ENCODE results near the gene CES3.
"Not testable (repeated sequence)": the region's sequence is repeated elsewhere in the genome, so short reads cannot be mapped to it uniquely, and the experiment has no call there.

Gene CES3

DNA sequence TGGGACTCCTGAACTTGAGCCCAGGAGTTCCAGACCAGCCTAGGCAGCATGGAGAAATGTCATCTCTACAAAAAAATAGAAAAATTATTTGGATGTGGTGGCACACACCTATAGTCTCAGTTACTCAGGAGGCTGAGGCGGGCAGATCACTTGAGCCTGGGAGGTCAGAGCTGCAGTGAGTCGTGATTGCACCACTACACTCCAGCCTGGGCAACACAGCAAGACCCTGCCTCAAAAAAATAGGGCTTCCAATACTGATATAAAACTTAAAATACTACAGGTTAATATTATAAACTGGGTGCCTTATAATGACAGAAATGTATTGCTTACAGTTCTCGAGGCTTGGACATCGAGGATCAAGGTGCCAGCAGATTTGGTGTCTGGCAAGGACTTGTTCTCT lies 15.1 kb upstream of the CES3 start:
- no peak for DNase-seq (ENCODE audit: low read depth)

DNA sequence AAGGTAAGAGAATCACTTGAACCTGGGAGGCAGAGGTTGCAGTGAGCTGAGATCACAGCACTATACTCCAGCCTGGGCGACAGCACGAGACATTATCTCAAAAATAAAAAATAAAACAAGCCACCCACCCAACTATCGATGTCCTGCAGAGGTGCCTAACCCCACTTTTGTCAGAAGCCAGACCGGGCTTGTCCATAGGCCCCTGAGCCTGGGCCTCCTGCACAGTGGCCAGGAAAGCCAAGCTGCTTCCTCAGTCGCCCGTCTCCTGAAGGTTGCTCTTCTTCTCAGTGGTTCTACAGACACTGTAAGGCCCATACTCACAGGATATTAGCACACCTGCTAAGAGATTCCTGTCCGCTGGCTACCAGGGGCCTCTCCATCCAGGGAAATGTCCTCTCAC lies 14.5 kb upstream of the CES3 start:
- DNase-seq (ENCODE audit: low read depth), result no peak

DNA sequence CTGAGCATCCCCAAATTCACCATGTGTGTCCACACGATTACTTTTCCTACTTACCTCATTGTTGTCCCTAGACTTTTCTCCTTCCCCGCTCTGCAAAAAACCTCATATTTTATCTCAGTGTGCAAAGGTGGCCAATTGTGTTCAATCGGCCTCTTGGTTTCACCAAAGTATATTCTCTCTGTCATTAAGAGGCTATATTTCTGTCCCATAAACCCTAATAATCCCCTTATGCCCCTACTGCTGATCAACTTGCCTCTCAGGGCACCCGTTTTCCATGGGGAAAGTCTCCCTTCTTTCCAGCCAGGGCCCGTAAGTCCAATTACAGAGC lies 14.1 kb upstream of the CES3 start:
- no peak for DNase-seq (ENCODE audit: low read depth)

DNA sequence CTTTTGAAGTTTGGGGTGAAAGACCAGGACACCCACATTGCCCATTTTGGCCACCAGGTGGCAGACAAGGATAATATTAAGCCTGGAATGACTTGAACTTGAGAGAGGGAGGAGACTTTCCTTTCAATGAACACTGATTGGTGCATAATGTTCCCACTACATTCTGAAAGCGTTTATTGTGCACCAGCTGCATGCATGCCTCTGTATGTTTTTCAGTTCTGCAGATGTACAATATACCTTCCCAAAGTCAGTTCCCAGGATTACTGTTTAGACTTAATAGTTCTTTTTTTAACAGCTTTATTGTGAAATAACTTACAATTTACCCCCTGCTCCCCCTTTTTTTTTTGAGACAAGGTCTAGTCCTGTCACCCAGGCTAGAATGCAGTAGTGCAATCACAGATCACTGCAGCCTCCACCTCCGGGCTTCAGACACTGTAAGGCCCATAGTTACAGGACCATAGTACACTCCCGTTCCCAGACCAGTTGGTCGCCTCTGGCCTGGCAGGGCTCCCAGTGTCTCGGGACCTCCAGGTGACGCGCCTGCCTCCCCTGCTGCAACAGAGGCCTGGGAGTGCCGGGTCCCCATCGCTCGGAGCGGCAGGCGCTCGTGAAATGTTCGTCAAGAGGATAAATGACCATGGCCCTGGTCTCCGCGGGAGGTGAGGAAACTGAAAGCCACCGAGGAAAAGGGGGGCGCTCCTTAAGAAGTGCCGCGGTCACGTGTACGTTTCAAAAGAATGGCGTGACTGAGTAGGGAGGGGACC lies 13.6 kb upstream of the CES3 start:
- DNase-seq (ENCODE audit: low read depth), result peak; percentile 59

DNA sequence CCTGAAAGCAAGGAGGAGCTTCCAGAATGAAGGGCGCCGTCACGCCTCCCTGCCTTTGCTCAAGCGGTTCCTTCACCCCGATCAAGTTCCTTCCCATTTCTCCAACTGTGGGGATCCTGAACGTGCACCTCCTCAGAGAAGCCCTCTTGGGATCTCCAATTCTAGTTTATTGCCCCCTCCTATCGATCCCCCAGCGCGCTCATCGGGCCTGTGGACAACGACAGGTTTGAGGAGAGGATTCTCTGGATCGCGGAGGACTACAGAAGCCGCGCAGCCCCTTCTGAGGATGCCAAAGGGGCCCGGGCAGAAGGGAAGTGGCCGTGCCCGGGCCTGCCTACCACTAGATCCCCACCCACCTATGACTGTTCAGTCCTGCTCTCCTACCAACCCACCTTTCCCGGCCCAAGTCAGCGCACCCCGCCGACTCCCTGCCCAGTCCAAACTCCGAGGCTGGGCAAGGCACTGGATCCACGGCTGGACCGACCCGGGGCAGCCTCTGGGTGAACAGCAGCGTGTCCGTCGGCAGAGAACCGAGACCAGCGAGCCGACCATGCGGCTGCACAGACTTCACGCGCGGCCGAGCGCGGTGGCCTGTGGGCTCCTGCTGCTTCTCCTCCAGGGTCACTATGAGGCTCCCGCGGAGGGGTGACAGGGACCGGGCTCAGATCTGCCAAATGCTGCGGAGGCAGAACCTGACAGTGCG lies 12.8 kb upstream of the CES3 start:
- no peak for DNase-seq (ENCODE audit: low read depth)

DNA sequence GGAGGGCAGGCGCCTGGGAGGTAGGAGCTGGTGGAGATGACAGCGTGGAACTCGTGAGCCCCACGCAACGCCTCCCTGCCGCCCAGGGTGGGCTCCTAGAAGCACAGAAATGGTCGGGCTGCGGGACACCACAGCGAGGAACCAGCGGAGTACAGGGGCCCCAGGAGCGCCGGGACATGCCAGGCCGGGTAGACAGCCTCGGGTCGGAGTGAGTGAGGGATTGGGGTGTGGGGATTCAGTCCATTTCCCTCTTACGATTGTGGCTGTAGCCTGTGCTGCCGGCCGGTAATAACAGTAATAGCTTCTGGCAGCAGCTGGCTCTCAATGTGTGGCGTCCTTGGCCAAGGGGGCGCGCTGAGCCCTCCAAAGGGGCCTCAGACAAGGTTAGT lies 12.2 kb upstream of the CES3 start:
- no peak for DNase-seq (ENCODE audit: low read depth)

DNA sequence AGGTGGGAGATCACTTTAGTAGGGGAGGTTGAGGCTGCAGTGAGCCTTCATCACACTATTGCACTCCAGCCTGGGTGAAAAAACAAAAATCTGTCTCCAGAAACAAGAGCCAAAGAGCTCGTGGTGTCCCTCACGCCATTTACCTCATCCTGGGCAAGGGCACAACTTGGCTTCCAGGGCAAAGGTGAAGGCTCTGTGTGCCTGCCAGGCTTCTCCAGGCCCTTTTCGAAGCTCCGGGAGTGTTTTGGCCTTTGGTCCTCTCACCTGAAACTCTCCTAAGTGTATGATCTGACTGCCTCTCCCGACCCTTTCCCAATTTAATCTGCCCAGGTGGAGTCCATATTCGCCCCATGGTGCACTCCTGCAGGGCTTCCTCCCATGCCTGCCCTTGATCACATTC lies 11.6 kb upstream of the CES3 start:
- DNase-seq (ENCODE audit: low read depth), result no peak

DNA sequence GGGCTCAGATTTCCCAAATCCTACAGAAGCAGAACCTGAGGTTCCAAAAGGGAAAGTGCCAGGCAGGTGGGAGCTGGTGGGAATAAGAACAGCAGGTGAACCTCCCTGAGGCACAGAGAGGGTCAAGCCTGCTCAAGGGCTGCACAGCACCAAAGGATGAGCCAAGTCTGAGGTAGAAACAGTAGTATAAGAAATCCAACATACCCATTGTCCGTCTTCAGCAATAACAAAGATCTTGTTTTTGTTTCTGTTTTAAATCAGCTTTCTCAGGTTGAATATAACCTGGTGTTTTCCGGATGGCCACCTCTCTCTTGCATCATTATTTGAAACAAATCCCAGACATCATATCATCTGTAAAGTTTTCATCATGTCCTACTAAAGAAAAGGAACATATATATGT lies 10.6 kb upstream of the CES3 start:
- no peak for DNase-seq (ENCODE audit: low read depth)

DNA sequence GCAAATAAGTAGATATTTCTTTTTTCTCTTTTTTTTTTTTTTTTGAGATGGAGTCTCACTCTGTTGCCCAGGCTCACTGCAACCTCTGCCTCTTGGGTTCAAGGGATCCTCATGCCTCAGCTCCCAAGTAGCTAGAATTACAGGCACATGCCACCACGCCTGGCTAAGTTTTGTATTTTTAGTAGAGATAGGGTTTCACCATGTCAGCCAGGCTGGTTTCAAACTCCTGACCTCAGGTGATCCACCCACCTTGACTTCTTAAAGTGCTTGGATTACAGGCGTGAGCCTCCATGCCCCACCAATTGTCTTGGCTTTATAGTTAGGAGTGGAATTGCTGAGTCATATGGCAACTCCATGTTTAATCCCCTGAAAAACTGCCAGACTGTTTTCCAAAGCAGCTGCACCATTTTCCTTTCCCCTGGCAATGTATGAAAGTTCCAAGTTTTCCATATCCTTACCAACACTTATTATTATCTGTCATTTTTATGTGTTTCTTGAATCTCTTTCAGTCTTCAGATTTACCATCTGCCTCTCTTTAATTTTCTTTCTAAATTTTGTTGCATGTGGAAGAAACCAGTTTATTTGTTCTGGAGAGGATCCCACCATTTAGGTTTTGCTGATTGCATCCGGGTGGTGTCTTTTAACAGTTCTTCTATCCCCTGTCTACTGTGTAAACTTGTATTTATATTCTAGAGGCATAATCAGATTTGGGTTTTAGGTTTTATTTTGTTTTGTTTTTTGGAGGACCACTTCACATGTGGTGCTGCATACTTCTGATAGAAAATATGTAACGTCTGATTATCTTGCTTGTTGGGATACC lies 9.9 kb upstream of the CES3 start:
- DNase-seq (ENCODE audit: low read depth), result no peak

DNA sequence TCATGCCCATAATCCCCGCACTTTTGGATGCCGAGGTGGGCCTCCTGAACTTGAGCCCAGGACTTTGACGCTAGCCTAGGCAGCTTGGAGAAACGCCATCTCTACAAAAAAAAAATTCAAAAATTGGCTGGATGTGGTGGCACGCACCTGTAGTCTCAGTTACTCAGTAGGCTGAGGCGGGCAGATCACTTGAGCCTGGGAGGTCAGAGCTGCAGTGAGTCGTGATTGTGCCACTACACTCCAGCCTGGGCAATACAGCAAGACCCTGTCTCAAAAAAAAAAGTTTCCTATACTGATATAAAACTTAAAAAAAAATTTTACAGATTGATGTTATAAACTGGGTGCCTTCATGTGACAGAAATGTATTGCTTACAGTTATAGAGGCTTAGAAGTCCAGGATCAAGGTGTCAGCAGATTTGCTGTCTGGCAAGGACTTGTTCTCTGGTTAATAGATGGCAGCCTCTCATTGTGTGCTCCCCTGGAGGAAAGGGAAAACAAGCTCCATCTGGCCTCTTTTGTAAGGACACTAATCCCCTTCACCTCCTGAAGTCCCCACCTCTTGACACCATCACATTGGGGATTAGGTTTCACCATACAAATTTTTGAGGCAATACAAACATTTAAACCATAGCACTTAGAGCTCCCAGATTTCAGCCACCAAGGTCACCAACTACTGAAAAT lies 8.5 kb upstream of the CES3 start:
- DNase-seq (ENCODE audit: low read depth), result no peak

DNA sequence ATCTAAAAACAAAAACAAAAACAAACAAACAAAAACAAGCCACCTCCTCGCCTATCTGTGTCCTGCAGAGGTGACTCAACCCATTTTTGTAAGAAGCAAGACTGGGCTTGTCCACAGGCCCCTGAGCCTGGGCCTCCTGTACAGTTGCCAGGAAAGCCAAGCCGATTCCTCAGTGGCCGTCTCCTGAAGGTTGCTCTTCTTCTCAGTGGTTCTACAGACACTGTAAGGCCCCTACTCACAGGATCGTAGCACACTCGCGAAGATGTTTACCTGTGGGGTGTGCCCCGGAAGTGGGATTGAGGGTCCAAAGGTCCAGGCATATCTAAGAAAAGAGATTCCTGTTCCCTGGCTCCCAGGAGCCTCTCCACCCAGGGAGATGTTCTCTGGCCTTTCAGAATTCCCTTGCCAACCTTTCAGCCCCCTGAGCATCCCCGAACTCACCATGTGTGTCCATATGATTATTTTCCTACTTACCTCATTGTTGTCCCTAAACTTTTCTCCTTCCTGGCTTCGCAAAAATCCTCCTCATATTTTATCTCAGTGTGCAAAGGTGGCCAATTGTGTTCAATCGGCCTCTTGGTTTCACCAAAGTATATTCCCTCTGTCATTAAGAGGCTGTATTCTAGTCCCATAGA lies 7.5 kb upstream of the CES3 start:
- no peak for DNase-seq (ENCODE audit: low read depth)

DNA sequence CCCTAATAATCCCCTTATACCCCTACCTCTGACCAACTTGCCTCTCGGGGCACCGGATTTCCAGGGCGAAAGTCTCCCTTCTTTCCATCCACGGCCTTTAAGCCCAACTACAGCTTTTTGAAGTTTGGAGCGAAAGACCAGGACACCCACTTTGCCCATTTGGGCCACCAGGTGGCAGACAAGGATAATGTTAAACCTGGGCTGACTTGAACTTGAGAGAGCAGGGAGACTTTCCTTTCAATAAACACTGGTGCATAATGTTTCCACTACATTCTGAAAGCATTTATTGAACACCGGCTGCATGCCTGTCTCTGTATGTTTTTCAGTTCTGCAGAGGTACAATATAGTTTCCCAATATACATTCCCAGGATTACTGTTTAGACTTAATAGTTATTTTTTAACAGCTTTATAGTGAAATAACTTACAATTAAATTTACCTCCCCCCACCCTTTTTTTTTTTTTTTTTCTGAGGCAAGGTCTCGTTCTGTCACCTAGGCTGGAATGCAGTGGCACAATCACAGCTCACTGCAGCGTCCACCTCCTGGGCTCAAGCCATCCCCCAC lies 6.9 kb upstream of the CES3 start:
- peak; percentile 29 for DNase-seq (ENCODE audit: low read depth)

DNA sequence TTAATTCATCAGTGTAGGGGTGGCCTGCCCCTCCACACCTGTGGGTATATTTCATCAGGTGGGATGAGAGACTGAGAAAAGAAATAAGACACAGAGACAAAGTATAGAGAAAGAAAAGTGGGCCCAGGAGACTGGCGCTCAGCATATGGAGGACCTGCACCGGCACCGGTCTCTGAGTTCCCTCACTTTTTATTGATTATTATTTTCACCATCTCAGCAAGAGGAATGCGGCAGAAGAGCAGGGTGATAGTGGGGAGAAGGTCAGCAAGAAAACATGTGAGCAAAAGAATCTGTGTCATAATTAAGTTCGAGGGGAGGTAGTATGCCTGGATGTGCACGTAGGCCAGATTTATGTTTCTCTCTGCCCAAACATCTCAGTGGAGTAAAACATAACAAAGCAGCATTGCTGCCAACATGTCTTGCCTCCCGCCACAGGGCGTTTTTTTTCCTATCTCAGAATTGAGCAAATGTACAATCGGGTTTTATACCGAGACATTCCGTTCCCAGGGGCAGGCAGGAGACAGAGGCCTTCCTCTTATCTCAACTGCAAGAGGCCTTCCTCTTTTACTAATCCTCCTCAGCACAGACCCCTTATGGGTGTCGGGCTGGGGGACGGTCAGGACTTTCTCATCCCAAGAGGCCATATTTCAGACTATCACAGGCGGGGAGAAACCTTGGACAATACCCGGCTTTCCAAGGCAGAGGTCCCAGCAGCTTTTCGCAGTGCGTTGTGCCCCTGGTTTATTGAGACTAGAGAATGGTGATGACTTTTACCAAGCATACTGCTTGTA lies 5.5 kb upstream of the CES3 start:
- not testable (repeated sequence) for DNase-seq (ENCODE audit: low read depth)

DNA sequence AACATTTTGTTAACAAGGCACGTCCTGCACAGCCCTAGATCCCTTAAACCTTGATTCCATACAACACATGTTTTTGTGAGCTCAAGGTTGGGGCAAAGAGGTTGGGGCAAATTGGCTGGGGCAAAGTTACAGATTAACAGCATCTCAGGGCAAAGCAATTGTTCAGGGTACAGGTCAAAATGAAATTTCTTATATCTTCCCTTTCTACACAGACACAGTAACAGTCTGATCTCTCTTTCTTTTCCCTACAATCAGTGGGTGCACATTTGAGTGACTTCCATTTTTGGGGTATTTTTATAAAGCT lies 5.0 kb upstream of the CES3 start:
- not testable (repeated sequence) for DNase-seq (ENCODE audit: low read depth)

DNA sequence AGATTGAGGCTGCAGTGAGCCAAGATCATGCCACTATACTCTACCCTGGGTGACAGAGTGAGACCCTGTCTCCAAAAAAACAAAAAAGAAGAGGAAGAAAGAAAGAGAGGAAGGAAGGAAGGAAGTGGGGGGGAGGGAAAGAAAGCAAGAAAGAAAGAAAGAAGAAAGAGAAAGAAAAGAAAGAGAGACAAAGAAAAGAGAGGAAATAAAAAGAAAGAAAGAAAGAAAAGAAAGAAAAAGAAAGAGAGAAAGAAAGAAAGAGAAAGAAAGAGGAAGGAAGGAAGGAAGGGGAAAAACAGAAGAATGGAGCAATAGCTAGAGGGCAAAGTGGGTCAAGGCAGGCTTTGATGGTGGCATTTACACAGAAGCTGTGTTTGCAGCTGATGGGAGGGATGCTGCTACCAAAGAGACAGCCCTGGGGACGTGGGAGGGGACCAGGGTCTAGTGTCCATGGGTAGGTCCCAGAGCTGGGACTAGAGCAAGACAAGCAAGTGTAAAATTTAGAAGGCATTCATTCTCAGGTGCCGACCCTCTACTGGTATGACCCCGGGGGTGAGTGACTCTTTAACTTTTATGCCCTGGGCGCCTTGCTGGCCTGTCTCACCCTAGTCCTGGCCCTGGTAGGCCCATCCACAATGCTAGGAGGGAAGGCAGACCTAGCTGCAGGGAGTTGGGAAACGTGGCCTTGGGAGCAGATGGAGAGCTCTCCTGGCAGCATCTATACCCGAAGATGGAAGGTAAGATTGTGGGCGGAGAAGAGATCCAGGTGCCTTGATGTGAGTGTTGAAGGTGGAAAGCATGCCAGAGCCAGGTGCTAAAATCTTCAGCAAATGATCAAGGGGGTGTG lies 2.0 kb upstream of the CES3 start:
- no peak for DNase-seq (ENCODE audit: low read depth)

DNA sequence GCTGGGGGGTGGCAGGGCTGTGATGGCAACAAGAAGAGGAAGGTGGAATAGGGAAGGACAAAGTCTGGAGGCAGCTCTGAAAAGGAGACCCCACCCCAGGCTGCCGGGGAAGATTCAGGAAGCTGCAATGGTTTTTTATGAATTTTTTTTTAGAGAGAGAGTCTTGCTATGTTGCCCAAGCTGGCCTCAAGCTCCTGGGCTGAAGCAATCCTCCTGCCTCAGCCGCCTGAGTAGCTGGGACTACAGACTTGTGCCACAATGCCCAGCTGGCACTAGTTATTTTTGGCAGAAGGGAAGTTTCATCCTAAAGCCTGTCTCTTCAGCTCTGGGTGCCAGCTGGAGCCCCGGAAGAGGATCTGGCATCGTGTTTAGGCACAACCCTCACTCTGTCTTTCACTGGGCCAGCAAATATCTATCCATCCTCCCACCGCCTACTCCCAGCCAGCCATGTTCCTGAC lies 1.3 kb upstream of the CES3 start:
- no peak for DNase-seq (ENCODE audit: low read depth)

DNA sequence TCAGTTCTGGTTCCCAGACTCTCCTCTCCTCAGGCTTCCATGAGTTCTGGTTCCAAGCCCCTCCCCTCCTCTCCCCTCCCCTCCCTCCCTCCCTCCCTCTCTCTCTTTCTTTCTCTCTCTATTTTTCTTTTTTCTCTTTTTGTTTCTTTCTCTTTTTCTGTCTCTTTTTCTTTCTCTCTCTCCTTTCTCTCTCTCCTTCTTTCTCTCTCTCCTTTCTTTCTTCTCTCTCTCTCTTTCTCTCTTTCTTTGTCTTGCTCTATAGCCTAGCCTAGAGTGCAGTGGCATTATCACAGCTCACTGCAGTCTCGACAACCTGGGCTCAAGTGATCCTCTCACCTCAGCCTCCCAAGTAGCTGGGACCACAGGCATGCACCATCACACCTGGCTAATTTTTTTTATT lies 796 bp upstream of the CES3 start:
- no peak for DNase-seq (ENCODE audit: low read depth)

DNA sequence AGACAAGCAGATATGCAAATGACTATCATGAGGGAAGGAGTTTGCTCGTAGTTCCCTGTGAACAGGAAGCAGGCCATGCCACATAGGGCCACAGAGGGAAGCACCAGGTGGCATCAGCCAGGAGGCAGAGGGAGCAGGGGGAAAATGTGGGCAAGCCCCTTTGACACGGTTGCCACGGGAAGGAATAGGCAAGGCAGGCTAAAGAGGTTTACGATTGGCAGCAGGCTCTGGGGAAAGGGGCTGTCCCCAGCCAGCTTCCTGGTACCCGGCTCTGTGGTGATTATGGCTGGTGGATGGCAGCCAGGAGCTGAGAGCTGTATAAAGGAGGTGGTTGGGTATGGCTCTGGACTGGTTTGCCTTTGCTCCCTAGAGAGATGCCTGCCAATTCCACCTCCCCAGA lies 848 bp downstream of the CES3 start:
- no peak for DNase-seq (ENCODE audit: low read depth)

DNA sequence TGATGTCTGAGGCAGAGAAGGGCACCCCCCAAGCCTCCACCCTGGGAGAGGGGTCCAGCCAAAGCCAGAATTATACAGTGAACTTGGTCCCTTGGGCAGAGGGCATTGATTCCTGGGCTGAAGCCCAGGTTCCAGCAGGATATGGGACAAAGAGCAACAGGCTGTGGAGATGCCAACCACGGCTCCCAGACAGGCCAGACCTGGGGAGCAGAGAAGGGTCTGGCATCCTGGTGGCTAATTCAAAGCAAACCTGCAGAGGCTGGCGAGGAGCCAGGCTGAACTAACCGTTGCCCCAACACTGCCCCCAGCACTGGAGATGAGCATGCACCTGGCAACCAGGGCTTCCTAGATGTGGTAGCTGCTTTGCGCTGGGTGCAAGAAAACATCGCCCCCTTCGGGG lies 3.0 kb downstream of the CES3 start:
- DNase-seq (ENCODE audit: low read depth), result no peak

DNA sequence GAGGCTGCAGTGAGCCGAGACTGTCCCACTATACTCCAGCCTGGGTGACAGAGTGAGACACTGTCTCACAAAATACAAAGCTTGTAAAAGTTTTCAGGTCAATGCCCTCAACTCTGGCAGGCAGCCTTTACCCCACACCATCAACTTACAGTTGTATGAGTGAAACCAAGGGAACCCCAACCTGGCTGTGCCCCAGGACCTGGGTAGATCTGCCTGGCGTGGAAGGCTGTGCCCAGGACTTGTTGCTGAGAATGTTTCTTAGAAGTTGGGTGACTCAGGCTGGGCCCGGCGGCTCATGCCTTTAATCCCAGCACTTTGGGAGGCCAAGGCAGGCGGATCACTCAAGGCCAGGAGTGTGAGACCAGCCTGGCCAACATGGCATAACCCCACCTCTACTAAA lies 7.8 kb downstream of the CES3 start:
- no peak for DNase-seq (ENCODE audit: low read depth)
